MM.1S (cell line): Measurements from ENCODE around the gene TMEM14A.
"Not testable (repeated sequence)": the region's sequence is repeated elsewhere in the genome, so short reads cannot be mapped to it uniquely, and the experiment has no call there.

Experiments used
- CTCF ChIP-seq: fragments of 300-600 bp; sonication (generic); IDR thresholded peaks from 2 replicates; pipeline ENCODE4 v1.5.1; 2016; ENCODE audit warnings: antibody characterized with exemption, low read length, mixed read lengths
- EZH2phosphoT487 ChIP-seq: fragments of 300-600 bp; sonication (generic); IDR thresholded peaks from 2 replicates; pipeline ENCODE4 v1.6.1; 2018; ENCODE audit warnings: antibody characterized with exemption, low read length

DNA sequence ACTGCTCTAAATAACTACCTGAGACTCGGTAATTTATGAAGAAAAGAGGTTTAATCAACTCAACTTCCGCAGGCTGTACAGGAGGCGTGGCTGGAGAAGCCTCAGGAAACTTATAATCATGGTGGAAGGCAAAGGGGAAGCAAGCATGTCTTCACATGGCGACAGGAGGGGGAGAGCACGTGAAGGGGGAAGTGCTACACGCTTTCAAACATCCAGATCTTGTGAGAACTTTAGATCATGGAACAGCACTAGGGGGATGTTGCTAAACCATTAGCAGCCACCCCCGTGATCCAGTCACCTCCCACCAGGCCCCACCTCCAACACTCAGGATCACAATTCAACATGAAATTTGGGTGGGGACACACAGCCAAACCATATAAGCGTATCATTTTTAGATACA is 5.7 kb downstream of the TMEM14A start:
- TF ChIP-seq EZH2phosphoT487, CTCF: not testable (repeated sequence)
